CD4-positive, alpha-beta memory T cell (primary cell): ENCODE results near the gene DUSP8. TPM values are rescaled to one million over a fixed set of nuclear protein-coding genes. Genes with fewer than 3 reads are reported as not detected.
"Not testable (repeated sequence)": the region's sequence is repeated elsewhere in the genome, so short reads cannot be mapped to it uniquely, and the experiment has no call there.

Experiments used
- CTCF ChIA-PET: fragments of 350-600 bp; sonication (Branson Sonifier 250); formaldehyde crosslinking; loops from one replicate; lab custom pipeline; 2021; ENCODE audit warnings: inconsistent platforms; ENCODE audit not compliant: partially characterized antibody; lab: Charles Lee
- POLR2A ChIA-PET: fragments of 350-600 bp; sonication (Branson Sonifier 250); formaldehyde crosslinking; loops from one replicate; lab custom pipeline; 2021; ENCODE audit not compliant: partially characterized antibody; lab: Charles Lee
- DNase-seq, 5 donors: peaks; one replicate each; pipeline versions ENCODE4 v3.0.0 to v3.0.0-alpha.2; 2020 to 2022; ENCODE audit warnings: mixed read lengths in 1 of 5
- H3K27ac ChIP-seq: one replicate; pipeline ENCODE4 v1.7.0; 2013; ENCODE audit warnings: low read depth, low read length
- H3K27me3 ChIP-seq: 2 replicates; pipeline ENCODE4 v1.7.0; 2013; ENCODE audit warnings: mild to moderate bottlenecking, low read length, moderate library complexity; ENCODE audit not compliant: insufficient read depth
- H3K36me3 ChIP-seq: 2 replicates; pipeline ENCODE4 v1.7.0; 2013; ENCODE audit warnings: mild to moderate bottlenecking, low read length, moderate library complexity; ENCODE audit not compliant: insufficient read depth
- H3K4me1 ChIP-seq: 2 replicates; pipeline ENCODE4 v1.7.0; 2013; ENCODE audit warnings: mild to moderate bottlenecking, low read length, moderate library complexity; ENCODE audit not compliant: insufficient read depth
- H3K4me3 ChIP-seq, 2 donors: one replicate each; pipeline ENCODE4 v1.7.0; 2013; ENCODE audit warnings: low read length in 2 of 2, mild to moderate bottlenecking in 1 of 2
- H3K9me3 ChIP-seq, 2 donors: one replicate each; pipeline ENCODE4 v1.7.0; 2013; ENCODE audit warnings: low read length in 2 of 2, control low read depth in 1 of 2; ENCODE audit not compliant: control insufficient read depth in 1 of 2
- H3K27ac Mint-ChIP-seq, 7 donors: one replicate each; pipeline ENCODE4 v1.8.0; 2020 to 2021; ENCODE audit warnings: mixed read lengths in 7 of 7, mild to moderate bottlenecking in 6 of 7, inconsistent platforms in 3 of 7, moderate library complexity in 3 of 7
- H3K27me3 Mint-ChIP-seq, 2 donors: one replicate each; pipeline ENCODE4 v1.8.0; 2020 to 2021; ENCODE audit warnings: mixed read lengths in 2 of 2
- H3K36me3 Mint-ChIP-seq, 2 donors: one replicate each; pipeline ENCODE4 v1.8.0; 2020 to 2021; ENCODE audit warnings: mixed read lengths in 2 of 2, inconsistent platforms in 1 of 2, mild to moderate bottlenecking in 1 of 2
- H3K4me1 Mint-ChIP-seq, 4 donors: one replicate each; pipeline ENCODE4 v1.8.0; 2020 to 2021; ENCODE audit warnings: mixed read lengths in 4 of 4, mild to moderate bottlenecking in 1 of 4
- H3K4me3 Mint-ChIP-seq, 8 donors: one replicate each; pipeline ENCODE4 v1.8.0; 2020 to 2021; ENCODE audit warnings: mixed read lengths in 8 of 8, mild to moderate bottlenecking in 7 of 8, moderate library complexity in 6 of 8, inconsistent platforms in 3 of 8
- H3K9me3 Mint-ChIP-seq, 8 donors: one replicate each; pipeline ENCODE4 v1.8.0; 2020 to 2021; ENCODE audit warnings: mixed read lengths in 8 of 8, mild to moderate bottlenecking in 5 of 8, inconsistent platforms in 3 of 8, moderate library complexity in 1 of 8
- intact Hi-C: fragments of 100-400 bp; cut with micrococcal nuclease; formaldehyde crosslinking; loops from one replicate; pipeline ENCODE4 v1.15.1; 2023
- polyA plus RNA-seq, 2 donors: library from polyadenylated mRNA; unstranded; fragments of 300-500 nt; fragmentation: Illumina TruSeq; gene quantifications; one replicate each; pipeline ENCODE4 v1.2.3, GENCODE V29; 2021
- total RNA-seq, 2 experiments: library from RNA; stranded (reverse); gene quantifications; one replicate each; pipeline ENCODE4 v1.2.3, GENCODE V29; 2021

The DUSP8 gene
- total and polyA plus RNA-seq, 4 experiments from 2014 or later = 1.5 to 5.8 (median 5.8) TPM; not detected in 1

DNA sequence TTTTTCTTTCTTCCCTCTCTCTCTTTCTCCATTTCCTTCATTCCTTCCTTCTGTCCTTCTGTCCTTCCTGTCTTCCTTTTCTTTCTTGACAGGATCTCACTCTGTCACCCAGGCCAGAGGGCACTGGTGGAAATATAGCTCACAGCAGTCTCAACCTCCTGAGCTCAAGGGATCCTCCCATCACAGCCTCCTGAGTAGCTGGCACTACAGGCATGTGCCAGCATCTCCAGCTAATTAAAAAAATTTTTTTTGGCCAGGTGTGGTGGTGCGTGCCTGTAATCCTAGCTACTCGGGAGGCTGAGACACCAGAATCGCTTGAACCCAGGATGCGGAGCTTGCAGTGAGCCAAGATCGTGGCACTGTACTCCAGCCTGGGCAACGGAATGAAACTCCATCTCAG is 4.8 kb upstream of the DUSP8 start:
- no peaks in the 10 kb centered on the region for H3K27me3 Mint-ChIP-seq
- no peaks in the 10 kb centered on the region for H3K27me3 ChIP-seq
- peaks cover 0 to 9% of the 10 kb centered on the region in 2 donors for H3K36me3 Mint-ChIP-seq
- ChIA-PET POLR2A (interaction anchor here (0.9 kb wide), 1 partner anchor 30 kb away, joined by 3 read pairs; no protein-coding TSS in a partner anchor), CTCF (interaction anchor here (1.1 to 5.4 kb wide), 3 partner anchors 11 to 19 kb away, joined by 3 to 39 read pairs (median 20); no protein-coding TSS in a partner anchor)
- no peaks in the 10 kb centered on the region for H3K36me3 ChIP-seq
- peaks cover 0 to 17% (median 2%) of the 10 kb centered on the region in 4 donors for H3K4me1 Mint-ChIP-seq
- peak overlapping the region in 3 of 8 donors; percentile 38 to 55 (median 41) for H3K4me3 Mint-ChIP-seq
- H3K9me3 ChIP-seq = no peaks in the 10 kb centered on the region
- H3K4me3 ChIP-seq = no peak overlapping the region
- no peak for DNase-seq
- no peak overlapping the region for H3K27ac ChIP-seq
- intact Hi-C loops = no loop called here
- H3K4me1 ChIP-seq = peaks cover 17% of the 10 kb centered on the region
- H3K27ac Mint-ChIP-seq = peak overlapping the region in 1 of 7 donors; percentile 27
- H3K9me3 Mint-ChIP-seq = peaks cover 0 to 8% (median 4%) of the 10 kb centered on the region in 8 donors

GRCh38 chr11:1575756-1576155 is 3.7 kb upstream of the DUSP8 start:
- DNase-seq = not testable (repeated sequence)
- H3K4me3 Mint-ChIP-seq = peak overlapping the region in 5 of 8 donors; percentile 32 to 67 (median 36)
- peak overlapping the region in 1 of 7 donors; percentile 35 for H3K27ac Mint-ChIP-seq

GRCh38 chr11:1574933-1575242 is 2.8 kb upstream of the DUSP8 start:
- Mint-ChIP-seq H3K27ac (peak overlapping the region in 3 of 7 donors; percentile 57 to 92 (median 75)), H3K36me3 (peaks cover 0 to 9% of the 10 kb centered on the region in 2 donors), H3K27me3 (no peaks in the 10 kb centered on the region), H3K9me3 (peaks cover 0 to 8% (median 4%) of the 10 kb centered on the region in 8 donors), H3K4me1 (peaks cover 2 to 17% (median 5%) of the 10 kb centered on the region in 4 donors), H3K4me3 (peak overlapping the region; percentile 31 to 67 (median 58))
- peaks cover 30% of the 10 kb centered on the region for H3K4me1 ChIP-seq
- no peak overlapping the region for H3K4me3 ChIP-seq
- H3K27ac ChIP-seq = no peak overlapping the region
- DNase-seq = no peak
- no peaks in the 10 kb centered on the region for H3K9me3 ChIP-seq
- POLR2A ChIA-PET = interaction anchor here (0.8 to 5.7 kb wide), 16 partner anchors 9 to 374 kb away, joined by 3 to 72 read pairs (median 6); partner anchors contain the start of gene TOLLIP
- intact Hi-C loops = loop anchor here (1.0 to 5.0 kb wide), 7 partner anchors 14 to 311 kb away; partner anchors contain the start of gene TOLLIP
- no peaks in the 10 kb centered on the region for H3K27me3 ChIP-seq
- CTCF ChIA-PET = interaction anchor here (0.7 to 5.4 kb wide), 27 partner anchors 9 to 732 kb away, joined by 3 to 54 read pairs (median 5); partner anchors contain the start of genes KRTAP5-1, KRTAP5-5, TOLLIP and TSPAN4
- no peaks in the 10 kb centered on the region for H3K36me3 ChIP-seq

More at GRCh38 chr11:1575756-1576155, 3.7 kb upstream of the DUSP8 start:
- not testable (repeated sequence) for H3K9me3 ChIP-seq, H3K27me3 ChIP-seq, H3K36me3 ChIP-seq, H3K36me3 Mint-ChIP-seq, H3K27ac ChIP-seq, H3K27me3 Mint-ChIP-seq, H3K9me3 Mint-ChIP-seq, H3K4me3 ChIP-seq
- ChIA-PET POLR2A (interaction anchor here (1.2 to 5.5 kb wide), 3 partner anchors 14 to 375 kb away, joined by 3 to 72 read pairs (median 6); no protein-coding TSS in a partner anchor), CTCF (interaction anchor here (1.0 to 5.4 kb wide), 12 partner anchors 8 to 123 kb away, joined by 3 to 54 read pairs (median 10); partner anchors contain the start of genes KRTAP5-1 and KRTAP5-5)
- peaks cover 1 to 17% (median 2%) of the 10 kb centered on the region in 4 donors for H3K4me1 Mint-ChIP-seq
- H3K4me1 ChIP-seq = peaks cover 22% of the 10 kb centered on the region
- intact Hi-C loops = loop anchor here (2.0 kb wide), 1 partner anchor 267 kb away; the partner anchor contains the start of gene TOLLIP

- Histone ChIP-seq H3K27ac (peak overlapping the region; percentile 92), H3K4me1 (peaks cover 30% of the 10 kb centered on the region), H3K36me3 (no peaks in the 10 kb centered on the region), H3K9me3 (no peaks in the 10 kb centered on the region), H3K27me3 (no peaks in the 10 kb centered on the region), H3K4me3 (peak overlapping the region; percentile 42 to 58)
- Mint-ChIP-seq H3K27ac (peak overlapping the region; percentile 91 to 97 (median 95)), H3K4me1 (peaks cover 4 to 21% (median 8%) of the 10 kb centered on the region in 4 donors), H3K36me3 (peaks cover 0 to 9% of the 10 kb centered on the region in 2 donors), H3K9me3 (peaks cover 0 to 11% (median 4%) of the 10 kb centered on the region in 8 donors), H3K27me3 (no peaks in the 10 kb centered on the region), H3K4me3 (peak overlapping the region; percentile 78 to 95 (median 86))
- intact Hi-C loops = loop anchor here (1.0 to 5.0 kb wide), 7 partner anchors 15 to 310 kb away; partner anchors contain the start of gene TOLLIP
- ChIA-PET POLR2A (interaction anchor here (0.8 to 5.7 kb wide), 17 partner anchors 8 to 374 kb away, joined by 3 to 72 read pairs (median 6); partner anchors contain the start of gene TOLLIP), CTCF (interaction anchor here (0.7 to 5.4 kb wide), 29 partner anchors 9 to 731 kb away, joined by 3 to 54 read pairs (median 5); partner anchors contain the start of genes KRTAP5-1, KRTAP5-5, TOLLIP and TSPAN4)
- peak; percentile 69 to 85 (median 73) for DNase-seq
These were observed 2.3 kb upstream of the DUSP8 start for GRCh38 chr11:1574238-1574932.

DNA sequence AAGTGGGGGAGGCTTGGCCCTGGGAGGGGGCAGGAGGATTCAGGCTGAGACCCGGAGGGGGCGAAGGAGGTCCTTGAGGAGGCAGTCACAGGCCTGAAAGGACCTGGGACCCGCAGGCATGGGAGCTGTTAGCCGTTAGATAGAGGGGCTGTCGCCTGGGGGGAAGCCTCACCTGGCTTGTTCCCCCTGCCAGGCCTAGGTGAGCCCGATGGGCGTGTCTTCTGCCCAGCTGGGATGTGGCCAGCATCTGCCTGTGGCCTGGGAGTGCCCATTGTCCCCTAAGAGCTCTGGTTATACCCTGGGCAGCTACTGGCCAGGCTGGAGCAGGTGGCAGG is 1.8 kb upstream of the DUSP8 start:
- H3K27me3 Mint-ChIP-seq = no peaks in the 10 kb centered on the region
- intact Hi-C loops = loop anchor here (1.0 to 5.0 kb wide), 7 partner anchors 15 to 310 kb away; partner anchors contain the start of gene TOLLIP
- peaks cover 0 to 11% (median 3%) of the 10 kb centered on the region in 8 donors for H3K9me3 Mint-ChIP-seq
- Histone ChIP-seq H3K4me3 (peak overlapping the region; percentile 42 to 58), H3K9me3 (no peaks in the 10 kb centered on the region), H3K4me1 (peaks cover 30% of the 10 kb centered on the region), H3K27ac (peak overlapping the region; percentile 92), H3K27me3 (no peaks in the 10 kb centered on the region), H3K36me3 (no peaks in the 10 kb centered on the region)
- H3K4me3 Mint-ChIP-seq = peak overlapping the region; percentile 78 to 95 (median 86)
- ChIA-PET CTCF (interaction anchor here (0.8 to 5.4 kb wide), 16 partner anchors 8 to 371 kb away, joined by 3 to 54 read pairs (median 7); partner anchors contain the start of gene KRTAP5-1), POLR2A (interaction anchor here (0.6 to 5.7 kb wide), 13 partner anchors 9 to 369 kb away, joined by 3 to 72 read pairs (median 6); partner anchors contain the start of gene TOLLIP)
- peaks cover 7 to 26% (median 10%) of the 10 kb centered on the region in 4 donors for H3K4me1 Mint-ChIP-seq
- peaks cover 0 to 7% of the 10 kb centered on the region in 2 donors for H3K36me3 Mint-ChIP-seq
- H3K27ac Mint-ChIP-seq = peak overlapping the region; percentile 91 to 97 (median 95)
- peak in 1 of 5 donors; percentile 56 for DNase-seq

DNA sequence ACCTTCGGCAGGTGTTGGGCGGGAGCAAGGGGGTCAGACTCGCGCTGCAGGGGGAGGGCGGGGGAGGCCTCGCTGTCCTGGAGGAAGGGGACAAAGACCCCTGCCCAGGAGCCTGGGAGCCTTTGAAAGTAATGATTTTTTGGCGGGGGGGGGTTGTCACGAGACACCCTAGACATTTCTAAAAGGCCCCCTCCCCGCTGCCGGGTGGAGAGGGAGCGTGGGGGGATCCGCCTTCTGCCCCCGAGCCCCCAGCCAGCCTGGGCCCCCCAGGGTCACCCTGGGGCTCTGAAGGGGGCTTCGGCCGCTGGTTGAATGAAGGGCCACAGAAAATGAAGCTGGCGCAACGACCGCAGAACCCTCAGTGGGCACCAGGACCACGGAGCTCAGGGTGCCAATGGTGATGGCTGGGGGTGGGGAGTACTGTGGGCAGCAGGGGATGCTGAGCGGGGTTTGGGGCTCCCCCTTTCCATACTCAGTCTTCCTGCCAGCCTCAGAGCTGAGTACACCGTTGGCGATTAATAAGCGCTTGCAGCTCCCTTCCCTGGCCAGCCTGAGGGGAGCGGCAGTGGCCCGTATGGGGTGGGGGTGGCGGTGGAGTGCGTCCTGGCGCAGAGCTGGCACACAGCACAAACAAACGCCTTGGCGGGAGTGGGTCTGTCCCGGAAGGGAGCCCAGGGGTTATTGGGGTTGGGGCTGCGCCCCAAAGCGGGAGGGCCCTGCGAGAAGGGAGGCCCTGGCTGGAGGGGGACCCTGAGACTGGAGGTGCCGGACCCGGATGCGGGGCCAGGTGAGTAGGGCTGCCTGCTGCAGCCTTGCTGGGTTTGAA is 1.2 kb upstream of the DUSP8 start:
- Histone ChIP-seq H3K9me3 (no peaks in the 10 kb centered on the region), H3K4me1 (peaks cover 30% of the 10 kb centered on the region), H3K27ac (peak overlapping the region; percentile 92), H3K27me3 (no peaks in the 10 kb centered on the region), H3K4me3 (peak overlapping the region; percentile 42 to 58), H3K36me3 (no peaks in the 10 kb centered on the region)
- Mint-ChIP-seq H3K9me3 (peaks cover 0 to 6% (median 0%) of the 10 kb centered on the region in 8 donors), H3K27ac (peak overlapping the region; percentile 91 to 97 (median 95)), H3K4me3 (peak overlapping the region; percentile 78 to 95 (median 86)), H3K4me1 (peaks cover 7 to 32% (median 10%) of the 10 kb centered on the region in 4 donors), H3K27me3 (no peaks in the 10 kb centered on the region), H3K36me3 (peaks cover 0 to 3% of the 10 kb centered on the region in 2 donors)
- POLR2A ChIA-PET = interaction anchor here (0.6 to 5.7 kb wide), 11 partner anchors 8 to 369 kb away, joined by 3 to 72 read pairs (median 5); partner anchors contain the start of genes LSP1 and TOLLIP
- DNase-seq = peak; percentile 38 to 76 (median 51)
- intact Hi-C loops = loop anchor here (5.0 kb wide), 1 partner anchor 191 kb away; no protein-coding TSS in a partner anchor
- CTCF ChIA-PET = interaction anchor here (0.8 to 3.6 kb wide), 12 partner anchors 8 to 371 kb away, joined by 3 to 54 read pairs (median 8); partner anchors contain the start of gene KRTAP5-1
